Suprapubic skin (tissue), 4 donors: ENCODE measurements around the gene CTSH. TPM values are rescaled to one million over a fixed set of nuclear protein-coding genes. Genes with fewer than 3 reads are reported as not detected.
"Not testable (repeated sequence)": the region's sequence is repeated elsewhere in the genome, so short reads cannot be mapped to it uniquely, and the experiment has no call there.

ENCODE experiments used
- DNase-seq, 2 donors: peaks; one replicate each; pipeline ENCODE4 v3.0.0-alpha.2; 2019; ENCODE audit warnings: low spot score in 2 of 2
- H3K27ac ChIP-seq: fragments of 200-600 bp; sonication (generic); one replicate; pipeline ENCODE4 v1.5.1; 2019
- H3K27me3 ChIP-seq: fragments of 200-600 bp; sonication (generic); one replicate; pipeline ENCODE4 v1.5.1; 2019
- H3K36me3 ChIP-seq: fragments of 200-600 bp; sonication (generic); one replicate; pipeline ENCODE4 v1.5.1; 2019
- H3K4me1 ChIP-seq: fragments of 200-600 bp; sonication (generic); one replicate; pipeline ENCODE4 v1.5.1; 2019
- H3K4me3 ChIP-seq: fragments of 200-600 bp; sonication (generic); one replicate; pipeline ENCODE4 v1.5.1; 2019; ENCODE audit warnings: mild to moderate bottlenecking
- H3K9me3 ChIP-seq: fragments of 200-600 bp; sonication (generic); one replicate; pipeline ENCODE4 v1.5.1; 2019
- EP300 ChIP-seq: sonication (generic); formaldehyde crosslinking; IDR thresholded peaks from one replicate; pipeline ENCODE4 v1.6.1; 2017; ENCODE audit warnings: antibody characterized with exemption
- POLR2A ChIP-seq, 2 donors: fragments of 450-650 bp; IDR thresholded peaks; one replicate each; pipeline ENCODE4 v1.6.1; 2017; ENCODE audit warnings: antibody characterized with exemption in 2 of 2, mild to moderate bottlenecking in 2 of 2, moderate library complexity in 2 of 2
- POLR2AphosphoS5 ChIP-seq, 3 donors: sonication (generic); formaldehyde crosslinking; IDR thresholded peaks; one replicate each; pipeline ENCODE4 v1.6.1; 2017; ENCODE audit warnings: antibody characterized with exemption in 3 of 3
- WGBS: methylation state at CpG from one replicate; pipeline ENCODE4 v1.1.5; 2018; 5-methylcytosine and 5-hydroxymethylcytosine counted together
- total RNA-seq, 4 donors: library from RNA; depleted of rRNA; stranded (reverse); fragments of >200 nt; gene quantifications; one replicate each; pipeline ENCODE4 v1.1.0, GENCODE V29; 2016
- TF ChIP-seq, protein P1 (sequence below), 2 donors: fragments of 200-600 bp in 1 of 2; fragments of 450-650 bp in 1 of 2; sonication (generic) in 1 of 2; IDR thresholded peaks; one replicate each; pipeline ENCODE4 v1.5.1; 2016 to 2019; ENCODE audit warnings: antibody characterized with exemption in 2 of 2, mild to moderate bottlenecking in 1 of 2, moderate library complexity in 1 of 2

Gene CTSH
- total RNA-seq, 4 donors from 2014 or later: 98.4 to 308 (median 219) TPM

DNA sequence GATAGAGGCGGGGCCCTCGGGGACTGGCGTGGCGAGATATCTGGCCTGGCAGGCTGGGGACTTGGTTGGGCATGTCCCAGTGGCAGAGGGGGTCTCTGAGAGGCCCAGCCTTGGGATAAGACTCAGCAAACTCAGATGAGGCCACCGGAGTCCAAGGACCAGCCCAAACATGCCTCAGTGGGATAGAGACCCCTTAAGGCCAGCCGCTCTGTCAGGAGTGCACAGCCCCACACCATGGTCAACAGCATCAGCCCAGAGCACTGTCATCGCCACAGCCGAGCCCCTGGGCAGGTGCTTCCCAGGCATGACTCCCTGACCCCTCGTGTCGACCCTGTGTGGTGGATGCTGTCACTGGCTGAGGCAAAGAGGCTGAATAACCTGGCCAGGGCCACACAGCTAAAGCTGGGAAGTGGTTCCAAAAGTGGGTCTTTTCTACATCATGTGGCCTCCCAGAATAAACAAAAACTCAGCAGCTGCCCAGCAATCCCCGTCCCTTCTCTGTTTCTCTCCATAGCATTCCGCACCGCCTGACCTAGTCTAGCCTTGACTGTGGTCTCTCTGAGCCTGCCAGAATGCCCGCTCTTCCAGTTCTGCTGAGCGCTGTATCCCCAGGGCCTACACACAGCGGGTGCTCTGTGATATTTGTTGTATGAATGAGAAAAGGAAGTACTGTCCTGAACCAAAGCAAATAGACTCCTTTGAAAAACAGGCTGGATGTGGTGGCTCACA, 15.1 kb downstream of the CTSH start:
- Histone ChIP-seq H3K27me3 (no peaks in the 10 kb centered on the region), H3K4me1 (peaks cover 30% of the 10 kb centered on the region), H3K4me3 (no peak overlapping the region), H3K27ac (no peak overlapping the region), H3K36me3 (peaks cover 48% of the 10 kb centered on the region), H3K9me3 (no peaks in the 10 kb centered on the region)
- DNase-seq: no peak
- no peak for TF ChIP-seq POLR2AphosphoS5 (IDR thresholded peaks at IDR 0.05)
- no peak for TF ChIP-seq POLR2A (IDR thresholded peaks at IDR 0.05)
- TF ChIP-seq, protein P1, sequence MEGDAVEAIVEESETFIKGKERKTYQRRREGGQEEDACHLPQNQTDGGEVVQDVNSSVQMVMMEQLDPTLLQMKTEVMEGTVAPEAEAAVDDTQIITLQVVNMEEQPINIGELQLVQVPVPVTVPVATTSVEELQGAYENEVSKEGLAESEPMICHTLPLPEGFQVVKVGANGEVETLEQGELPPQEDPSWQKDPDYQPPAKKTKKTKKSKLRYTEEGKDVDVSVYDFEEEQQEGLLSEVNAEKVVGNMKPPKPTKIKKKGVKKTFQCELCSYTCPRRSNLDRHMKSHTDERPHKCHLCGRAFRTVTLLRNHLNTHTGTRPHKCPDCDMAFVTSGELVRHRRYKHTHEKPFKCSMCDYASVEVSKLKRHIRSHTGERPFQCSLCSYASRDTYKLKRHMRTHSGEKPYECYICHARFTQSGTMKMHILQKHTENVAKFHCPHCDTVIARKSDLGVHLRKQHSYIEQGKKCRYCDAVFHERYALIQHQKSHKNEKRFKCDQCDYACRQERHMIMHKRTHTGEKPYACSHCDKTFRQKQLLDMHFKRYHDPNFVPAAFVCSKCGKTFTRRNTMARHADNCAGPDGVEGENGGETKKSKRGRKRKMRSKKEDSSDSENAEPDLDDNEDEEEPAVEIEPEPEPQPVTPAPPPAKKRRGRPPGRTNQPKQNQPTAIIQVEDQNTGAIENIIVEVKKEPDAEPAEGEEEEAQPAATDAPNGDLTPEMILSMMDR (IDR thresholded peaks at IDR 0.05): no peak
- TF ChIP-seq EP300: no peak
- 89% methylated on average over 7 of the region's 16 CpGs for WGBS

DNA sequence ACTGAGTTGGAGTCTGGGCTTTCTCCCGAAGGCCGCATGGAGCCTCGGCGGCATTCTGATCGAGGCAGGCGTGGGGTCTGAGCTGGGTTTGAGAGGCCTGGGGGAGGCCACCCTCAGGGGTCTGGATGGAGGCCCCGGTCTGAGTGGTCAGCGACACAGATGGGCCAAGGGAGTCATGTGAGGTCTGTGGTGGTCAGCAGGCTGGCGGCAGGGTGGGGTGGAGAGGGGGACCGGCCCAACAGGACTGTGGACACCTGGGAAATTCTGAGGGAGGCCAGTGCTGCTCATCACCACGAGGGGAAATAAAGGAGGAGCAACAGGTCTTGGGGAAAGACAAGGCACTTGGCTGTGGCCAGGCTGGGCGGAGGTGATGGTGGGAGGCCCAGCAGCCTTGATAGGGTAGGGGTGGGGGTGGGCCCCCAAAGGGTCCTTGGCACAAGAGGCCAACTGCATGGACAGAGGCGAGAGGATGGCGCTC, 16.2 kb downstream of the CTSH start:
- Histone ChIP-seq H3K9me3 (no peaks in the 10 kb centered on the region), H3K4me3 (no peak overlapping the region), H3K27me3 (no peaks in the 10 kb centered on the region), H3K36me3 (peaks cover 50% of the 10 kb centered on the region), H3K27ac (no peak overlapping the region), H3K4me1 (peaks cover 20% of the 10 kb centered on the region)
- no peak for TF ChIP-seq POLR2A (IDR thresholded peaks at IDR 0.05)
- TF ChIP-seq, protein P1 (IDR thresholded peaks at IDR 0.05): no peak
- no peak for TF ChIP-seq EP300
- TF ChIP-seq POLR2AphosphoS5 (IDR thresholded peaks at IDR 0.05): no peak
- DNase-seq: no peak
- WGBS: 80% methylated on average over 14 of the region's 14 CpGs

DNA sequence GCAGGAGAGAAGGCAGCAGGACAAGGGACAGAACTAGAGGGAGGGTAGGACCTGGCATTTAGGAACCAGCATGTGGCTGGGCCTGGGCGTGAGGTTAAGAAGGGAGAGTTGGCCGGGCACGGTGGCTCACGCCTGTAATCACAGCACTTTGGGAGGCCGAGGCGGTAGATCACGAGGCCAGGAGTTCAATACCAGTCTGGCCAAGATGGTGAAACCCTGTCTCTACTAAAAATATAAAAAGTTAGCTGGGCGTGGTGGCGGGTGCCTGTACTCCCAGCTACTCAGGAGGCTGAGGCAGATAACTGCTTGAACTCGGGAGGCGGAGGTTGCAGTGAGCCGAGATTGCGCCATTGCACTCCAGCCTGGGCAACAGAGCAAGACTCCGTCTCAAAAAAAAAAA, 16.7 kb downstream of the CTSH start:
- H3K4me3 ChIP-seq, H3K27ac ChIP-seq, DNase-seq, H3K27me3 ChIP-seq, H3K9me3 ChIP-seq: not testable (repeated sequence)
- WGBS: 88% methylated on average over 14 of the region's 14 CpGs
- H3K4me1 ChIP-seq: peaks cover 15% of the 10 kb centered on the region
- H3K36me3 ChIP-seq: peaks cover 51% of the 10 kb centered on the region

DNA sequence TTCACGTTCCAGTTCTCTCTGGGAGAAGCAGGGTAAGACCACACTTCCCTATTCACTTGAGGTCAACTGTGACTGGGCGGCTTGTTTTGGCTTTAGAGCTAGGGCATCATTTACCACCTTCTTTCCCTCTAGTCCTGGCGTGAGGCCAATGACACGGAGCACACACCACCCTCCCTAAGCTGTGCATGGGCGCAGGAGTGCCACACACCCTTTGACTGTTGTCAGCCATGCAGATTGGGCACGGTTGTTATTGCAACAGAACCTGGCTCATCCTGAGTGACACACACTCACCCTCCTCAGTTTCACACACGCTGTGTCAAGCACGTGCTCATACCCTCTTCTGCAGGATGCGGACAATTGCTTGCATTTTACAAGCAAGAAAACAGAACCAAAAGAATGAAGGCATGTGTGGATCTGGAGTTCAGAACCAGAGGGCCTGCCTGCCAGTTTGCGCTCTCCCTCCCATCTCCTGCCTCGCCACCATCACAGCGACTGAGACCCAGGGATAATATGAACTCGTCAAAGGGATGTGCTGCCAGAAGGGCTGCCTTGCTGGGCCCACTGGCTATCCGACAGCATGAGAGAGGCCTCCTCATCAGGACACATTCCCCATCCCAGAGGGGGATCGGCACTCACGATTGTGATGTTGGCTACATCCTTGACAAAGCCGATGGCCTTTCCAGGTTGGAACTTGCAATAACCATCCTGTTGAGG, 17.6 kb downstream of the CTSH start:
- H3K36me3 ChIP-seq: peaks cover 60% of the 10 kb centered on the region
- H3K4me3 ChIP-seq: no peak overlapping the region
- WGBS: 78% methylated on average over 17 of the region's 17 CpGs
- no peaks in the 10 kb centered on the region for H3K27me3 ChIP-seq
- DNase-seq: peak in 1 of 2 donors; percentile 37
- peaks cover 12% of the 10 kb centered on the region for H3K4me1 ChIP-seq
- no peaks in the 10 kb centered on the region for H3K9me3 ChIP-seq
- H3K27ac ChIP-seq: no peak overlapping the region
- TF ChIP-seq POLR2AphosphoS5 (IDR thresholded peaks at IDR 0.05) (no peak), POLR2A (IDR thresholded peaks at IDR 0.05) (no peak), EP300 (no peak)
- TF ChIP-seq, protein P1 (IDR thresholded peaks at IDR 0.05): no peak

DNA sequence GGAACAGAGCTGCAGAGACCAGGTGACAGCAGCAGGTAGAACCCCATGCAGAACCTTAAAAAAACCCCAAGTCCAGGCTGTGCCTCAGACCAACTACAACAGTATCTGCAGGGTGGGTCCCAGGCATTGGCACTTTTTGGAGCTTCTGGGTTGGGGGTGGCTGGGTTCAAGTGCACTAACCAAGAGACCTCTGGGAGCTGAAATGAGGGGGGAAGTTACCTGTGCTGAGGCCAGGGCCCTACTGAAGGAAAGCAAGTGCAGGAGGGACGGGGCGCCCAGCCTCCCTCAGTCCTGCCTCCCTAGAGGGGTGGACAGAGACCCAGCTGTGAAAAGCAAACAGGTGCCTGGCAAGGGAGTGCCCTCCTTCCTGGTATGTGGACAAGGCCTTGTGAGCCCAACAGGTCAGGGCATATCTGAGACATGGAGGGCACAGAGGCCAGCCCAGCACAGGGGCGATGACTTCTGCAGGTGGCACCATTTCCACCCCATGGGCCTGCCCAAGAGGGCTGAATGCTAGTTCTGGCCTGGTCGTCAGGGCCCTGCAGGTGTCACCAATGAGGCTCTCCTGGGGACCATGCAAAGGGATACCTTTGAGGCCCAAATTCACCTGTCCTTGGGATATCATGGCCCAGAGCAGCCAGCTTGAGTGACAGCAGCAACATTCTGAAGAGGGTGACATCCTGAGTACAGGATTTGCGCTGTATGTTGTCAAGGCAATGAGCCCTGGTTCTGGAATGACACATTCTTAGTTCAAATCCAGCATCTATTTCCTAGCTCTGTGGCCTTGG, 18.7 kb downstream of the CTSH start:
- Histone ChIP-seq H3K4me3 (no peak overlapping the region), H3K27ac (no peak overlapping the region), H3K27me3 (no peaks in the 10 kb centered on the region), H3K9me3 (no peaks in the 10 kb centered on the region), H3K4me1 (peaks cover 8% of the 10 kb centered on the region), H3K36me3 (peaks cover 71% of the 10 kb centered on the region)
- TF ChIP-seq POLR2A (IDR thresholded peaks at IDR 0.05) (no peak), POLR2AphosphoS5 (IDR thresholded peaks at IDR 0.05) (no peak)
- TF ChIP-seq, protein P1 (IDR thresholded peaks at IDR 0.05): no peak
- WGBS: 85% methylated on average over 5 of the region's 5 CpGs
- DNase-seq: peak in 1 of 2 donors; percentile 52
